Measurements from ENCODE around the gene CCDC92B. TPM values are rescaled to one million over a fixed set of nuclear protein-coding genes. Genes with fewer than 3 reads are reported as not detected.

The CCDC92B gene
- total RNA-seq, 1 donor from 2014 or later: 0.35 TPM

DNA sequence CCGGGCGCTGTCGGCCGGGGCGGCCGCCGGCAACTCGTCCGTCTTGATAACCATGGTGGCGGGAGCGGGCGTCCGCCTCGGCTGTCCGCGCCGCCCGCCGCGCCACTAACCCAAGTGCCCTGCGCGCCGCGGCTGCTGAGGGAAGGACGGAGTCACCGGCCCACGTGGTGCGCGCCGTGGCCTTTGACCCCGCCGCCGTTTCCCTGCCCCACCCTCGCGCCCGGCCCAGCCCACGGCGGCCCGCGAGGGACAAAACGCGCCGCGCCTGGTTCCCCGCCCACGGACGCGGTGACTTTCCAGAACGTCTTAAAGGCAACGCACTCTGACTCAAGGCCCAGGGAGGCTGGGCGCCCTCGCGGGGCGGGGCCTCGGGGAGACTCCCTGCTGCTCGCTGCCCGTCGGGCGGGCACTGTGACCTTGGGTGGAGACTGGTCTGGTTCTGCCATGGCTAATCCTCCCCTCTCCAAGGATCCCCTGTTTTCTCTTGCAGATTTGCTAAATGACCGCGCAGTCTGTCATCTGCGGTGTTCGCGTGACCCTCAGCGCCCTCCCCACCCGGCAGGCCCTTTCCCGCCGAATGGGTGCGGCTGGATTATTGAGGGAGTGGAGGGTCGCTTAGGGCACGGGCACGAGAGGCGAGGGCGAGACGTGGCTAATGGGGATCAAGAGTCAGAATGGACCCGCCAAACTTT lies 37.7 kb downstream of the CCDC92B start, which contains the start of gene CLUH:
Gene CLUH (minus strand): TSS at position 157 of the 692 bp plus-strand sequence. CDS start 103 bp downstream, at position 54.
- H3K4me3 Mint-ChIP-seq: peak within 1 kb of the TSS; percentile 91
- TF ChIP-seq, protein P1, sequence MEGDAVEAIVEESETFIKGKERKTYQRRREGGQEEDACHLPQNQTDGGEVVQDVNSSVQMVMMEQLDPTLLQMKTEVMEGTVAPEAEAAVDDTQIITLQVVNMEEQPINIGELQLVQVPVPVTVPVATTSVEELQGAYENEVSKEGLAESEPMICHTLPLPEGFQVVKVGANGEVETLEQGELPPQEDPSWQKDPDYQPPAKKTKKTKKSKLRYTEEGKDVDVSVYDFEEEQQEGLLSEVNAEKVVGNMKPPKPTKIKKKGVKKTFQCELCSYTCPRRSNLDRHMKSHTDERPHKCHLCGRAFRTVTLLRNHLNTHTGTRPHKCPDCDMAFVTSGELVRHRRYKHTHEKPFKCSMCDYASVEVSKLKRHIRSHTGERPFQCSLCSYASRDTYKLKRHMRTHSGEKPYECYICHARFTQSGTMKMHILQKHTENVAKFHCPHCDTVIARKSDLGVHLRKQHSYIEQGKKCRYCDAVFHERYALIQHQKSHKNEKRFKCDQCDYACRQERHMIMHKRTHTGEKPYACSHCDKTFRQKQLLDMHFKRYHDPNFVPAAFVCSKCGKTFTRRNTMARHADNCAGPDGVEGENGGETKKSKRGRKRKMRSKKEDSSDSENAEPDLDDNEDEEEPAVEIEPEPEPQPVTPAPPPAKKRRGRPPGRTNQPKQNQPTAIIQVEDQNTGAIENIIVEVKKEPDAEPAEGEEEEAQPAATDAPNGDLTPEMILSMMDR (conservative IDR thresholded peaks at IDR 0.05): no peak
- H3K9me3 Mint-ChIP-seq: no peaks in the 10 kb centered on the region
- H3K27me3 Mint-ChIP-seq (ENCODE audit: low read depth): no peaks in the 10 kb centered on the region
- peak; percentile 84 for DNase-seq (ENCODE audit: low read depth, low spot score)
- no peaks in the 10 kb centered on the region for H3K36me3 Mint-ChIP-seq (ENCODE audit: low read depth)
- peak within 1 kb of the TSS; percentile 67 for H3K27ac Mint-ChIP-seq (ENCODE audit: unreplicated experiment)
- H3K4me1 Mint-ChIP-seq: peaks cover 30% of the 10 kb centered on the region

DNA sequence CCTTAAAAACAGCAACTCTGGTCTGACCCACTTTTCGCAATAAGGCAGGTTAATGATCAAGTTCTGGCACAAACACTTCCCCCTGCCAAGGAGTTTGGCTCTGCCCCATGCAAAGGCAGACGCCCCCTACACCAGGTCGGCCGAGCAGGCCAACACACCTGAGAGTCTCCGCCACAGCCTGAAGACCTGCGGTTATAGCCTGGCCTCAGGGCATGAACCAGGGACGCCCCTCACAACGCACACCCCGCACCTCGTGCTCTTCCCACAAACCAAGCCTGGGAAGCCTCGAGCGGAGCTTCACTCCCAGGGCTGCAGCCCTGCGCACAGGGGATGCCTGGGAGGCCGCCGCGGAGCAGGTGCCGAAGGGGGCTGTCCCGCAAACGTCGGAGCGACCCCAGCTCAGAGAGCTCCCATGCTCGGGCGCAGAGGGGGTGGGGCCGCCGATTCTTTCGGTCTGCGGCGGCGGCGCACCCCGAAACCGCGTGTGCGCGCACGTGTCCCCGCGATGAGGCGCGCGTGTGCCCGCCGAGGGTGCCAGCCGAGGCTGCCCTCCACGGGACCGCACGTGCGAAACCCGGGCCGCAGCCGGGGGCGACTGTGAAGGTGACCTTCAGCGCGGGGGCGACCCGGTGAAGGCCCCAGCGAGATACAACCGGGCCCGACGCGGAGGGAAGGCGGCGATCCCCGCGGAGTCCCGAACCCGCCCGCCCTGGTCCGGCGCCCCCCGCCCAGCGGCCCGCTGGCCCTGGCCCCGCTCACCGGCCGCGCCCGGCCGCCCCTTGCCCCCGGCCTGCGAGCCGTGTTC lies 38.4 kb downstream of the CCDC92B start:
- peaks cover 30% of the 10 kb centered on the region for H3K4me1 Mint-ChIP-seq
- TF ChIP-seq, protein P1 (conservative IDR thresholded peaks at IDR 0.05): no peak
- H3K36me3 Mint-ChIP-seq (ENCODE audit: low read depth): no peaks in the 10 kb centered on the region
- DNase-seq (ENCODE audit: low read depth, low spot score): no peak
- H3K9me3 Mint-ChIP-seq: no peaks in the 10 kb centered on the region
- H3K27me3 Mint-ChIP-seq (ENCODE audit: low read depth): no peaks in the 10 kb centered on the region
- peak overlapping the region; percentile 67 for H3K27ac Mint-ChIP-seq (ENCODE audit: unreplicated experiment)
- peak overlapping the region; percentile 91 for H3K4me3 Mint-ChIP-seq

DNA sequence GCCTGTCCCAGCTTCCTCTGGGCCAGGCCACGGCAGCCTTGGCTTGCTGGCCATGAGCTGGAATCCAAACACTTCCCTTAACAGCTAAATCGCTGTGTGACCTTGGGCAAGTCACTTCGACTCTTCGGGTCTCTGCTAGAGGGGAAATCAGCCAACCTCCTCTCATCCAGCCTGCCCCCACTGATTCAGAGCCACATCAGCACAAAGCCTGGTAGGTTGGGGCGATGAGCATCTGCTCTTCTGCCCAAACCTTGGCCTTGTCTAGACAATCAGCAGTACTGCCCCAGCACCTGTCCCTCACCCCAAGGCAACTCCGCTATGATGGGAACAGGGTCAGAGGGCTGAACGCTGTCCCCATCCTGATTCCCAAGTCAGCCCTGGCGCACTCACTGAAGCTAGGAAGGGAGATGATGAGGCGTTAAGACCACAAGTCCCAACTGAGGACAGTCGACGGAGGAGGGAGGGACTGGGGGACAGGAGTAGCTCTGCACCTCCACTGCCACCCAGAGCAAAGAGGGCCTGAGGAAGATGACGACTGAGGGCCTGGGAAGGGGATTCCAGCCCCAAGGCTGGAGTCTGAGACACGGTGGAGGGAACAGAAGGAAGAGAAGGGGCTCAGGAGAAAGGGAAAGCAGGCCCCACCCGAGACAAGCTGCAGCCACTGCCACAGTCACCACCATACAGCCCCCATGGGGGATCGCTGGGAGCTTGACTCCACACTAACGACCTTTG lies 39.2 kb downstream of the CCDC92B start:
- DNase-seq (ENCODE audit: low read depth, low spot score): no peak
- TF ChIP-seq, protein P1 (conservative IDR thresholded peaks at IDR 0.05): no peak
- no peaks in the 10 kb centered on the region for H3K27me3 Mint-ChIP-seq (ENCODE audit: low read depth)
- H3K36me3 Mint-ChIP-seq (ENCODE audit: low read depth): no peaks in the 10 kb centered on the region
- H3K9me3 Mint-ChIP-seq: no peaks in the 10 kb centered on the region
- H3K4me3 Mint-ChIP-seq: peak overlapping the region; percentile 91
- peak overlapping the region; percentile 57 for H3K27ac Mint-ChIP-seq (ENCODE audit: unreplicated experiment)
- H3K4me1 Mint-ChIP-seq: peaks cover 35% of the 10 kb centered on the region

DNA sequence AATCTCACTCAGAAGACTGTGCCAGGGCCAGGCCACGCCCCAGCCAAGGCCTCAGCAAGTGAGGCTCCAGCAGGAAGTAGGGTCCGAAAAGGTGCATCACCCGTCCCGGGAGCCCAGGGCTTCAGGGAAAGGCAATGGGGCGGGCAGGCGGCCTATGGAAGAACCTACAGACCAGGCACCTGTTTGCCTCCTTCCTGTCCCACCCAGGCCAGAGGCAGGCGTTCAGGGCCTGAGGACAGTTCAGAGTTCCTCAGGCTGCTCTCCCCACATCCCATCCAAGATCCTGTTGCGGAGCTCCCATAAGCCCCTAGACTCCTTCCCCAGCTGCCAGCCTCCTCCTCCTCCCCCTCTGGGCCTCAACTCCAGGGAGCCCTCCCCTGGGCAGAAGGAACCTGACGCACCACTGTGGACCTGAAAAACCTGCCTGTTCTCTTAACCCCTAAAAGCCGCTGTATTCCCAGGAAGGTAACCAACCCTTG lies 40.2 kb downstream of the CCDC92B start:
- no peak for DNase-seq (ENCODE audit: low read depth, low spot score)
- Mint-ChIP-seq H3K27me3 (ENCODE audit: low read depth) (no peaks in the 10 kb centered on the region), H3K36me3 (ENCODE audit: low read depth) (no peaks in the 10 kb centered on the region), H3K4me1 (peaks cover 36% of the 10 kb centered on the region), H3K4me3 (peak overlapping the region; percentile 91), H3K9me3 (no peaks in the 10 kb centered on the region), H3K27ac (ENCODE audit: unreplicated experiment) (peak overlapping the region; percentile 12)
- TF ChIP-seq, protein P1 (conservative IDR thresholded peaks at IDR 0.05): no peak

DNA sequence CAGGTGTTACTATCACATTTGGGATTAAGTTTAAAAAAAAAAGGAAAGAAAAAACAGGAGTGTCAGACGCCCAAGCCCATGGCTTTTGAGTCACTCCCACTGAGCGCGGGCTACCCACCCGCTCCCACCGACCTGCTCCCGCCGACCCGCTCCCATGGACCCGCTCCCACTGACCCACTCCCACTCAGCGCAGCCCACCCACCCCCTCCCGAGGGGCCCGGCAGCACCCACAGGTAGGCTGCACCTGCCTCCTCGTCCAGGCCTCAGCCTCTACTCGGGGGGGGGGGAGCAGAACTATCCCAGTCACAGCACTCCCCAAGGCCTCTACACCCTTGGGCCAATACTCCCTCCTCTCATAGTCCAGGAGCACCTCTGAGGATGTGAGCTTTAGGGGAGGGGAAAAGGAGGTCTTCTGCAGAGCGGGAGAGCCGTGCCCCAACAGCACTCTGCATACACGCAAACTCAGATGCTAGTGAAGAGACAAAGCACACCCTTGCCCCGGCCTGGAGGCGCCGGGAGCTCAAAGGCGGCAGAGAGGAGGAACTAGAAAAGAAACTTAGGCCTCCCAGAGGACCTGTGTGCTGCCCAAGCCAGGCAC lies 40.8 kb downstream of the CCDC92B start:
- Mint-ChIP-seq H3K4me1 (peaks cover 36% of the 10 kb centered on the region), H3K36me3 (ENCODE audit: low read depth) (no peaks in the 10 kb centered on the region), H3K4me3 (peak overlapping the region; percentile 69), H3K27me3 (ENCODE audit: low read depth) (no peaks in the 10 kb centered on the region), H3K27ac (ENCODE audit: unreplicated experiment) (no peak overlapping the region), H3K9me3 (no peaks in the 10 kb centered on the region)
- DNase-seq (ENCODE audit: low read depth, low spot score): no peak
- TF ChIP-seq, protein P1 (conservative IDR thresholded peaks at IDR 0.05): no peak

Data from neural crest cell (in vitro differentiated cells).